HCT116 (cell line): ENCODE measurements around the gene LRP4. TPM values are rescaled to one million over a fixed set of nuclear protein-coding genes. Genes with fewer than 3 reads are reported as not detected.

ENCODE experiments used
- ATAC-seq: fragments of 200-7000 bp; cut with Tn5 transposase; 2 replicates; pipeline ENCODE4 v1.9.1; 2020; ENCODE audit warnings: mild to moderate bottlenecking, moderate library complexity
- BruUV-seq: library from RNA; stranded (reverse); fragments of 400-500 nt; replicated peaks from 2 replicates; lab custom pipeline; 2021; lab: Mats Ljungman, UMichigan
- CTCF ChIA-PET: fragments of 300-600 bp; sonication (Branson Sonifier 250); formaldehyde crosslinking; loops from one replicate; lab custom pipeline; 2021; ENCODE audit warnings: antibody characterized with exemption; lab: Charles Lee
- POLR2A ChIA-PET: fragments of 300-600, 350-600 bp; sonication (Branson Sonifier 250); formaldehyde crosslinking; loops from one replicate; lab custom pipeline; 2021; ENCODE audit warnings: antibody characterized with exemption; lab: Charles Lee
- RAD21 ChIA-PET, 2 experiments: fragments of 300-600 bp; sonication (Branson Sonifier 250); formaldehyde crosslinking; loops; one replicate each; lab custom pipeline; 2023; ENCODE audit warnings: low total read pairs in 2 of 2; ENCODE audit not compliant: uncharacterized antibody in 2 of 2, unreplicated experiment in 2 of 2, low non-redundant PET in 1 of 2; lab: Charles Lee
- DNase-seq: peaks from one replicate; pipeline ENCODE4 v3.0.0-alpha.2; 2010; ENCODE audit warnings: low read depth, low spot score
- H2AFZ ChIP-seq: fragments of 200-600 bp; shearing (Covaris generic), sonication (generic); 2 replicates; pipeline ENCODE4 v1.6.1; 2017; ENCODE audit warnings: low read depth, mixed run types, mixed read lengths, antibody characterized with exemption, low read length; ENCODE audit not compliant: poor library complexity, severe bottlenecking
- H3K27ac ChIP-seq: 2 replicates; pipeline ENCODE4 v1.5.1; 2012; ENCODE audit warnings: low read depth, low read length
- H3K27me3 ChIP-seq: fragments of 200-600 bp; sonication (generic); 2 replicates; pipeline ENCODE4 v1.6.1; 2016; ENCODE audit warnings: mixed run types, low read length, mixed read lengths; ENCODE audit not compliant: insufficient read depth
- H3K36me3 ChIP-seq, 2 experiments: fragments of 200-500 bp in 1 of 2; fragments of 200-600 bp in 1 of 2; sonication (Bioruptor generic) in 1 of 2; sonication (generic) in 1 of 2; 2 replicates each; pipeline versions ENCODE4 v1.5.1 to v1.6.1; 2014 to 2016; ENCODE audit warnings: low read length in 2 of 2, inconsistent platforms in 1 of 2, mixed read lengths in 1 of 2, mixed run types in 1 of 2; ENCODE audit not compliant: insufficient read depth in 2 of 2, control insufficient read depth in 1 of 2
- H3K4me1 ChIP-seq, 2 experiments: fragments of 200-600 bp in 1 of 2; sonication (generic) in 1 of 2; 2 replicates each; pipeline versions ENCODE4 v1.5.1 to v1.6.1; 2012 to 2017; ENCODE audit warnings: low read length in 2 of 2, inconsistent platforms in 1 of 2, mild to moderate bottlenecking in 1 of 2, mixed read lengths in 1 of 2, mixed run types in 1 of 2, moderate library complexity in 1 of 2; ENCODE audit not compliant: insufficient read depth in 2 of 2, control insufficient read depth in 1 of 2
- H3K4me2 ChIP-seq: fragments of 200-600 bp; sonication (generic); 2 replicates; pipeline ENCODE4 v1.6.1; 2017; ENCODE audit warnings: mixed run types, low read length, mixed read lengths
- H3K4me3 ChIP-seq, 2 experiments: fragments of 200-600 bp in 1 of 2; sonication (generic) in 1 of 2; replicated peaks in 1 of 2; 2 replicates each; pipeline ENCODE4 v1.5.1; 2011 to 2016; ENCODE audit warnings: low read length in 2 of 2, control low read depth in 1 of 2, low read depth in 1 of 2, mild to moderate bottlenecking in 1 of 2, mixed read lengths in 1 of 2, mixed run types in 1 of 2
- H3K79me2 ChIP-seq: fragments of 200-600 bp; sonication (generic); 2 replicates; pipeline ENCODE4 v1.6.1; 2017; ENCODE audit warnings: mild to moderate bottlenecking, mixed run types, low read length, moderate library complexity, mixed read lengths; ENCODE audit not compliant: insufficient read depth
- H3K9ac ChIP-seq: fragments of 200-600 bp; sonication (generic); 2 replicates; pipeline ENCODE4 v1.6.1; 2016; ENCODE audit warnings: low read length, mixed read lengths
- H3K9me2 ChIP-seq: fragments of 200-600 bp; sonication (generic), shearing (Covaris generic); 2 replicates; pipeline ENCODE4 v1.6.1; 2017; ENCODE audit warnings: mixed run types, mild to moderate bottlenecking, moderate library complexity; ENCODE audit not compliant: insufficient read depth
- H3K9me3 ChIP-seq, 2 experiments: fragments of 200-500 bp in 1 of 2; fragments of 200-600 bp in 1 of 2; sonication (Bioruptor generic) in 1 of 2; sonication (generic) in 1 of 2; 2 replicates each; pipeline ENCODE4 v1.6.1; 2014 to 2017; ENCODE audit warnings: low read length in 2 of 2, mixed read lengths in 2 of 2, inconsistent platforms in 1 of 2, low read depth in 1 of 2, mild to moderate bottlenecking in 1 of 2, mixed run types in 1 of 2, moderate library complexity in 1 of 2; ENCODE audit not compliant: control insufficient read depth in 1 of 2, insufficient read depth in 1 of 2
- H4K20me1 ChIP-seq: fragments of 200-600 bp; sonication (generic), shearing (Covaris generic); 2 replicates; pipeline ENCODE4 v1.6.1; 2017; ENCODE audit warnings: mixed run types, mild to moderate bottlenecking, moderate library complexity; ENCODE audit not compliant: insufficient read depth
- EZH2 ChIP-seq: fragments of 200-600 bp; sonication (generic); IDR thresholded peaks from 2 replicates; pipeline ENCODE4 v1.6.1; 2017; ENCODE audit warnings: antibody characterized with exemption, mixed run types
- FOSL1 ChIP-seq: IDR thresholded peaks from 2 replicates; pipeline ENCODE4 v1.6.1; 2012; ENCODE audit warnings: low read depth
- SIN3A ChIP-seq: IDR thresholded peaks from 2 replicates; pipeline ENCODE4 v1.6.1; 2012; ENCODE audit warnings: low read depth
- TCF7L2 ChIP-seq: IDR thresholded peaks from 2 replicates; pipeline ENCODE4 v1.7.0; 2011; ENCODE audit warnings: borderline replicate concordance, inconsistent platforms; ENCODE audit not compliant: insufficient read depth, insufficient read length; ENCODE audit errors: extremely low read depth
- YY1 ChIP-seq: IDR thresholded peaks from 2 replicates; pipeline ENCODE4 v1.6.1; 2011; ENCODE audit warnings: low read length, low read depth, moderate library complexity, mild to moderate bottlenecking; ENCODE audit not compliant: insufficient replicate concordance; ENCODE audit errors: extremely low read depth
- ZNF274 ChIP-seq: fragments of 200-500 bp; sonication (Bioruptor generic); IDR thresholded peaks from 2 replicates; pipeline ENCODE4 v1.6.1; 2014; ENCODE audit warnings: mild to moderate bottlenecking, low read depth, low read length, inconsistent platforms
- intact Hi-C: fragments of 100-400 bp; cut with micrococcal nuclease; formaldehyde crosslinking; loops from 2 replicates; pipeline ENCODE4 v1.10.0; 2022
- total RNA-seq: library from RNA; stranded (reverse); gene quantifications from one replicate; pipeline ENCODE4 v1.2.1, GENCODE V29; 2021; ENCODE audit not compliant: unreplicated experiment
- TF ChIP-seq, protein P1 (sequence below): IDR thresholded peaks from 2 replicates; pipeline ENCODE4 v1.6.1; 2012; ENCODE audit warnings: low read depth
- TF ChIP-seq, protein P2 (sequence below): IDR thresholded peaks from 2 replicates; pipeline ENCODE4 v1.6.1; 2011; ENCODE audit warnings: mild to moderate bottlenecking, low read length, moderate library complexity; ENCODE audit not compliant: insufficient replicate concordance; ENCODE audit errors: extremely low read depth
- TF ChIP-seq, protein P3 (sequence below): IDR thresholded peaks from 2 replicates; pipeline ENCODE4 v1.6.1; 2012
- TF ChIP-seq, protein P4 (sequence below): IDR thresholded peaks from 2 replicates; pipeline ENCODE4 v1.6.1; 2012
- TF ChIP-seq, protein P5 (sequence below), 3 experiments: fragments of 200-600 bp in 1 of 3; sonication (generic) in 1 of 3; IDR thresholded peaks in 2 of 3; conservative IDR thresholded peaks in 1 of 3; 2 replicates each; pipeline ENCODE4 v1.5.1; 2012 to 2017; ENCODE audit warnings: low read depth in 2 of 3, low read length in 2 of 3, antibody characterized with exemption in 1 of 3, borderline replicate concordance in 1 of 3, control low read depth in 1 of 3, mild to moderate bottlenecking in 1 of 3, mixed read lengths in 1 of 3, mixed run types in 1 of 3, moderate library complexity in 1 of 3; ENCODE audit not compliant: insufficient read depth in 1 of 3

Gene LRP4
- total RNA-seq, 1 experiment from 2014 or later: 7.4 TPM

DNA sequence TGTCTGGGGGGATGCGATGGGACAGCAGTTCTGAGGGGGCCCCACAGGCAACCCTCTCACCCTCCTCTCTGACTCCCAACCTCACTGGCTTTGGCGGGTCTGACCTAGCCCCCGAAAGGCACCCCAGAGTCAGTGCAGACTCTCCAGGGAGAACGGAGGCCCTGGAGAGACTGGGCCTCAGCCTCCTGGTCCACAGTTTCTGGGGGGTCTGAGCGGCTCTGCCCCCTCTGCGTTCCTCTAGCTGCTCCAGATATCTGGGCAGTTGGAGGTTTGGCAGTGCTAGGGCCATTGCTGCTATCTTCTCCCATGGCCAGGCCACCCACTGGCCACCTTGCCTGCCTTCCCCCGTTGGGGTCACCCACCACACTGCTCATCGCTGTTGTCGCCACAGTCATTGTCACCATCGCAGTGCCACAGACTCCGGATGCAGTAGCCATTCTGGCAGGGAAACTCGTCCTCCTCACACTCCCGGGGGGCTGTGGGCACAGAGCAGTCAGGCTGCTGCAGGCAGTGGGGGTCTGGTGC, 18.8 kb downstream of the LRP4 start:
- intact Hi-C loops: no loop called here
- no peak overlapping the region for H3K27ac ChIP-seq
- H3K9me2 ChIP-seq: no peaks in the 10 kb centered on the region
- ATAC-seq: no peak
- H4K20me1 ChIP-seq: no peaks in the 10 kb centered on the region
- H3K4me3 ChIP-seq: no peak overlapping the region
- H3K36me3 ChIP-seq: 0 out of 4 replicates have a peak, but pooled peaks cover 0 to 2% of the 10 kb centered on the region in 2 experiments
- RAD21 ChIA-PET: no interaction called here
- H3K79me2 ChIP-seq: no peaks in the 10 kb centered on the region
- no peak overlapping the region for H2AFZ ChIP-seq
- no TSS peak for BruUV-seq
- CTCF ChIA-PET: no interaction called here
- H3K9me3 ChIP-seq: no peaks in the 10 kb centered on the region
- POLR2A ChIA-PET: no interaction called here
- H3K4me2 ChIP-seq: no peak overlapping the region
- TF ChIP-seq, protein P1, sequence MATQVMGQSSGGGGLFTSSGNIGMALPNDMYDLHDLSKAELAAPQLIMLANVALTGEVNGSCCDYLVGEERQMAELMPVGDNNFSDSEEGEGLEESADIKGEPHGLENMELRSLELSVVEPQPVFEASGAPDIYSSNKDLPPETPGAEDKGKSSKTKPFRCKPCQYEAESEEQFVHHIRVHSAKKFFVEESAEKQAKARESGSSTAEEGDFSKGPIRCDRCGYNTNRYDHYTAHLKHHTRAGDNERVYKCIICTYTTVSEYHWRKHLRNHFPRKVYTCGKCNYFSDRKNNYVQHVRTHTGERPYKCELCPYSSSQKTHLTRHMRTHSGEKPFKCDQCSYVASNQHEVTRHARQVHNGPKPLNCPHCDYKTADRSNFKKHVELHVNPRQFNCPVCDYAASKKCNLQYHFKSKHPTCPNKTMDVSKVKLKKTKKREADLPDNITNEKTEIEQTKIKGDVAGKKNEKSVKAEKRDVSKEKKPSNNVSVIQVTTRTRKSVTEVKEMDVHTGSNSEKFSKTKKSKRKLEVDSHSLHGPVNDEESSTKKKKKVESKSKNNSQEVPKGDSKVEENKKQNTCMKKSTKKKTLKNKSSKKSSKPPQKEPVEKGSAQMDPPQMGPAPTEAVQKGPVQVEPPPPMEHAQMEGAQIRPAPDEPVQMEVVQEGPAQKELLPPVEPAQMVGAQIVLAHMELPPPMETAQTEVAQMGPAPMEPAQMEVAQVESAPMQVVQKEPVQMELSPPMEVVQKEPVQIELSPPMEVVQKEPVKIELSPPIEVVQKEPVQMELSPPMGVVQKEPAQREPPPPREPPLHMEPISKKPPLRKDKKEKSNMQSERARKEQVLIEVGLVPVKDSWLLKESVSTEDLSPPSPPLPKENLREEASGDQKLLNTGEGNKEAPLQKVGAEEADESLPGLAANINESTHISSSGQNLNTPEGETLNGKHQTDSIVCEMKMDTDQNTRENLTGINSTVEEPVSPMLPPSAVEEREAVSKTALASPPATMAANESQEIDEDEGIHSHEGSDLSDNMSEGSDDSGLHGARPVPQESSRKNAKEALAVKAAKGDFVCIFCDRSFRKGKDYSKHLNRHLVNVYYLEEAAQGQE: no peak
- TF ChIP-seq SIN3A: no peak
- TF ChIP-seq, protein P2, sequence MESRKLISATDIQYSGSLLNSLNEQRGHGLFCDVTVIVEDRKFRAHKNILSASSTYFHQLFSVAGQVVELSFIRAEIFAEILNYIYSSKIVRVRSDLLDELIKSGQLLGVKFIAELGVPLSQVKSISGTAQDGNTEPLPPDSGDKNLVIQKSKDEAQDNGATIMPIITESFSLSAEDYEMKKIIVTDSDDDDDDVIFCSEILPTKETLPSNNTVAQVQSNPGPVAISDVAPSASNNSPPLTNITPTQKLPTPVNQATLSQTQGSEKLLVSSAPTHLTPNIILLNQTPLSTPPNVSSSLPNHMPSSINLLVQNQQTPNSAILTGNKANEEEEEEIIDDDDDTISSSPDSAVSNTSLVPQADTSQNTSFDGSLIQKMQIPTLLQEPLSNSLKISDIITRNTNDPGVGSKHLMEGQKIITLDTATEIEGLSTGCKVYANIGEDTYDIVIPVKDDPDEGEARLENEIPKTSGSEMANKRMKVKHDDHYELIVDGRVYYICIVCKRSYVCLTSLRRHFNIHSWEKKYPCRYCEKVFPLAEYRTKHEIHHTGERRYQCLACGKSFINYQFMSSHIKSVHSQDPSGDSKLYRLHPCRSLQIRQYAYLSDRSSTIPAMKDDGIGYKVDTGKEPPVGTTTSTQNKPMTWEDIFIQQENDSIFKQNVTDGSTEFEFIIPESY: no peak
- no peak for TF ChIP-seq YY1
- TF ChIP-seq, protein P3, sequence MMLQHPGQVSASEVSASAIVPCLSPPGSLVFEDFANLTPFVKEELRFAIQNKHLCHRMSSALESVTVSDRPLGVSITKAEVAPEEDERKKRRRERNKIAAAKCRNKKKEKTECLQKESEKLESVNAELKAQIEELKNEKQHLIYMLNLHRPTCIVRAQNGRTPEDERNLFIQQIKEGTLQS: no peak
- no peak for TF ChIP-seq FOSL1
- no peak for TF ChIP-seq TCF7L2
- TF ChIP-seq, protein P4, sequence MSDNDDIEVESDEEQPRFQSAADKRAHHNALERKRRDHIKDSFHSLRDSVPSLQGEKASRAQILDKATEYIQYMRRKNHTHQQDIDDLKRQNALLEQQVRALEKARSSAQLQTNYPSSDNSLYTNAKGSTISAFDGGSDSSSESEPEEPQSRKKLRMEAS: no peak
- TF ChIP-seq ZNF274: no peak
- TF ChIP-seq EZH2: no peak
- TF ChIP-seq, protein P5, sequence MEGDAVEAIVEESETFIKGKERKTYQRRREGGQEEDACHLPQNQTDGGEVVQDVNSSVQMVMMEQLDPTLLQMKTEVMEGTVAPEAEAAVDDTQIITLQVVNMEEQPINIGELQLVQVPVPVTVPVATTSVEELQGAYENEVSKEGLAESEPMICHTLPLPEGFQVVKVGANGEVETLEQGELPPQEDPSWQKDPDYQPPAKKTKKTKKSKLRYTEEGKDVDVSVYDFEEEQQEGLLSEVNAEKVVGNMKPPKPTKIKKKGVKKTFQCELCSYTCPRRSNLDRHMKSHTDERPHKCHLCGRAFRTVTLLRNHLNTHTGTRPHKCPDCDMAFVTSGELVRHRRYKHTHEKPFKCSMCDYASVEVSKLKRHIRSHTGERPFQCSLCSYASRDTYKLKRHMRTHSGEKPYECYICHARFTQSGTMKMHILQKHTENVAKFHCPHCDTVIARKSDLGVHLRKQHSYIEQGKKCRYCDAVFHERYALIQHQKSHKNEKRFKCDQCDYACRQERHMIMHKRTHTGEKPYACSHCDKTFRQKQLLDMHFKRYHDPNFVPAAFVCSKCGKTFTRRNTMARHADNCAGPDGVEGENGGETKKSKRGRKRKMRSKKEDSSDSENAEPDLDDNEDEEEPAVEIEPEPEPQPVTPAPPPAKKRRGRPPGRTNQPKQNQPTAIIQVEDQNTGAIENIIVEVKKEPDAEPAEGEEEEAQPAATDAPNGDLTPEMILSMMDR (IDR thresholded peaks at IDR 0.05 in 2 of 3, conservative IDR thresholded peaks at IDR 0.05 in 1 of 3; ENCODE audit: borderline replicate concordance in 1 of 3, insufficient read depth in 1 of 3, low read depth in 2 of 3, low read length in 2 of 3): no peak
- DNase-seq: no peak
- peaks cover 0 to 2% of the 10 kb centered on the region in 2 experiments; a peak in 2 of 4 replicates for H3K4me1 ChIP-seq
- no peaks in the 10 kb centered on the region for H3K27me3 ChIP-seq
- no peak overlapping the region for H3K9ac ChIP-seq
